CD4-positive, alpha-beta T cell treated with Interleukin-10 for 1 hour (primary cell): ENCODE results near the gene FNDC3A.
"Not testable (repeated sequence)": the region's sequence is repeated elsewhere in the genome, so short reads cannot be mapped to it uniquely, and the experiment has no call there.

ENCODE experiments used
- DNase-seq: peaks from one replicate; pipeline ENCODE4 v3.0.0-alpha.2; 2020

FNDC3A gene

DNA sequence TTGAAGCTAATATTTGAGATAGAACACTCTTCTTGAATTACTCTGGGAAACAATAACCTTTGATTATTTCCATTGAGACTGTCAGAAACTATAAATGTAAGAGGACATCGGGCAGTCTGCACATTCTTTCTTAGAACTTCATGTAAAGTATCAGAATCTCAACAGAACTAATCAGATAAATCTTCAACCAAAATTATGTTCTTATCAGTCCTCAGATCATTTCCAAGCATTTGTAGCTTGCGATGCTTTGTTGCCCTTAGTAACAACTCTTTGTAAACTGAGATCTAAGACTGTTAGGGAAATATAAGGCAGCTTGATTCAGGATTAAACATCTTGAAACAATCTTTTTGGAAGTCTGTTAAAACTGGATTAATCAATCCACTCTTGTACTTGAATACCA, 70.3 kb downstream of the FNDC3A start:
- no peak for DNase-seq

DNA sequence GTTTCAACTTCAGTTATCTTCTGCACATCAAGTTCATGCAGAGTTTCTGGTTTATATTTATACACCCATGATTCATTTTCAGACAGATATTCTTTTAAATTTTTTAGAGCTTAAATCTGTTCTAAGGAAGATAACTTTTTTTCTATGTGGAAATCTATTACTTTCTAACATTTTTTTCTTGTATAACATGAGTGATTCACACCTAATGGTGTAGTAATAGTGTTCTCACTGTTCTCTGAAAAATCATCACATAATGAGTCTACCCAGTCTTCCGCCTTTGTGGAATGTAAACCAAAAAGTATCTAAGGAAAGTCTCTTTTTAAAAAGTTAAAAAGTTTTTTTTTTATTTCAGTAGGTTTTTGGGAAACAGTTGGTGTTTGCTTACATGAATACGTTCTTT, 70.8 kb downstream of the FNDC3A start:
- DNase-seq = no peak

- DNase-seq = no peak
These were observed 77.1 kb downstream of the FNDC3A start for GRCh38 chr13:49052813-49053212.

- no peak for DNase-seq
These were observed 77.5 kb downstream of the FNDC3A start for GRCh38 chr13:49053215-49053614.

DNA sequence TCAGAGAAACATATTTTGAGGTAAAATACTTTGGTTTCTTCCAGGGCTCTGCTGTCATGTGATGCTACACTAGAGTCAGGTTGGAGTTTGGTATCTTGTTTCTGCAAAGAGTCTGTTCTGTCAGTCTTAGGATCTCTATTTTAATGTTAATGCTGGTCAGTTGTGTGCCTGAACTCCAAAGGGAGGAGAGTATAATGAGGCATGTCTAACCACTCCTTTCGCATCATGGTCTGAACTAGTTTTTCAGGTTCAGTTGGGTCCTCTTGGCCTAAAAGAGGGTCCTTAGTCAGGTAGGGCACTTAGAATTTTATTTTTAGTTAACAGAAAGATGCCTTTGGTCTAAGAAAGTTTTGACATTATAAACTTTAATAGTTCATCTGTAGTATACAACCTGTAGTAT, 78.2 kb downstream of the FNDC3A start:
- DNase-seq = no peak

GRCh38 chr13:49055021-49055420, 79.3 kb downstream of the FNDC3A start:
- no peak for DNase-seq

GRCh38 chr13:49057176-49057575, 81.5 kb downstream of the FNDC3A start:
- no peak for DNase-seq

- no peak for DNase-seq
These were observed 83.0 kb downstream of the FNDC3A start for GRCh38 chr13:49058761-49059160.

DNA sequence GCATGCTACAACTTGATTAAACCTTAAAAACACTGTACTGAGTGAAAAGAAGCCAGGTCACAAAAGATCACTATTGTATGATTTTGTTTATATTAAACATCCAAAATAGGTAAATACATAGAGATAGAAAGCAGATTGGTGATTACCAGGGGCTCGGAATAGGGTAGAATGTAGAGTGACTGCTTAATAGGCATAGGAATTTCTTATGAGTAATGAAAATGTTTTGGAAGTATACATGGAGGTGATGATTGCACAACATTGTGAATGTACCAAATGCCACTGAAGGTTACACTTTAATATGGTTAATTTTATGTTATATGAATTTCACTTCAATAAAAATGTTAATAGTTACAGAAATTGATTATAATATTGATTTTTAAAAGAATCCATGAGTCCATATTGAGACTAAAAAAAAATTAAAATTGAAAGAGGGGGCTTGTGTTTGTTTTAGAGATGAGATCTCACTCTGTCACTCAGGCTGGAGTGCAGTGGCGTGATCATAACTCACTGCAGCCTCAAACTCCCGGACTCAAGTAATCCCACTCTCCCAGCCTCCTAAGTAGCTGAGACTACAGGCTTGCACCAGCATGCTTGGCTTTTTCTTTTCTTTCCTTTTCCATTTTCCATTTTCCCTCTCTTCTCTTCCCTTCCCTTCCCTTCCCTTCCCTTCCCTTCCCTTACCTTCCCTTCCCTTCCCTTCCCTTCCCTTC, 85.1 kb downstream of the FNDC3A start:
- no peak for DNase-seq

DNA sequence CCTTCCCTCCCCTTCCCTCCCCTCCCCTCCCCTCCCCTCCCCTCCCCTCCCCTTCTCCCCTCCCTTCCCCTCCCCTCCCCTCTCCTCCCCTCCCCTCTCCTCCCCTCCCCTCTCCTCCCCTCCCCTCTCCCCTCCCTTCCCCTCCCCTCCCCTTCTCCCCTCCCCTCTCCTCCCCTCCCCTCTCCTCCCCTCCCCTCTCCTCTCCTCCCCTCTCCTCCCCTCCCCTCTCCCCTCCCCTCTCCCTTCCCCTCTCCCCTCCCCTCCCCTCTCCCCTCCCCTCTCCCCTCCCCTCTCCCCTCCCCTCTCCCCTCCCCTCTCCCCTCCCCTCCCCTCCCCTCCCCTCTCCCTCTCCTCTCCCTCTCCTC, 85.7 kb downstream of the FNDC3A start:
- DNase-seq = not testable (repeated sequence)

DNA sequence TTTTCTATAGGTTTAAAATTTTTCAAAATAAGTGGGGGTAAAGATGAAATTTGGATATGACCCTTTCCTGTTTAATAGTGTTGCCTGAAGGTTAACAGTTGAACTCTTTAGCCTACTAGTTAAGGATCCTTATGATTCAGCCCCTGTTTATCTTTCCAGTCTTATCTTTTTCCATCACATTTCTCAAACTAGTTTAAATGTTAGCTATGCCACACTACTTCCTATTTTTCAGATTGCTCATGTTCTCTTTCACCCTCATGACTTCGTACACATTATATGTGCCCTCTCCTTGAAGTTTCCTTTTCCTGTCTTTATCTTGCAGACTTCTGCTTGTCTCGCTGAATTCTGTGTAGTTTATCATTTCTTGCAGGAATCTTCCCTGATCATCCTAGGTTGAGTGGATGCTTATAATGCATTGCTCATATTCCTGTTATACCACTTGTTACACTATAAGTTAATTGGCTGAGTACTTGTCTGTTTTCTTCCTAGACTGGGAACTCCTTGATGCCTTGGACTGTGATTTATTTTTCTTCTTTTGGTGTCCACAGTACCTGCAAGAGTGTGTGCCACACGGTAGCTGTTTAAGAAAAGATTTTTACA, 86.7 kb downstream of the FNDC3A start:
- no peak for DNase-seq

- no peak for DNase-seq
These were observed 87.3 kb downstream of the FNDC3A start for GRCh38 chr13:49063011-49063410.

- DNase-seq = no peak
These were observed 87.8 kb downstream of the FNDC3A start for GRCh38 chr13:49063497-49063896.

GRCh38 chr13:49064476-49064875, 88.8 kb downstream of the FNDC3A start:
- no peak for DNase-seq

DNA sequence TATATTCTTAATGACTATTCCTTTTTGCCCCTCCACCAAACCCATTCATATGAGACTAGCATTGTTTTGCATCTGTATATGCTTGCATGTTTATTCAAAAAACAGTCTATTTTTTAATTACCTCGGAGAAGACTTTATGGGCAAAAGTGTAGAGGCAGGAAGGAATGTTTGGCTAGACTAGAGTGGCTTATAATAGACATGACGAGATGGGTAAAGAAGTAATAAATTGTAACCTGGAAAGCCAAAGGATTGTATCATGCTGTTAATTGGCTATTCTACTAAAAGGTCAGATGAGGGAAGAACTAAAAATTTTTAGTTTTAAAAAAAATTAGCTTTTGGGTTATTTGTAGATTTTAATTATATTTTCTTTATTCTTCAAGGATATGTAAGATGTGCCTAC, 91.1 kb downstream of the FNDC3A start:
- no peak for DNase-seq

- DNase-seq = not testable (repeated sequence)
These were observed 92.8 kb downstream of the FNDC3A start for GRCh38 chr13:49068498-49068897.

DNA sequence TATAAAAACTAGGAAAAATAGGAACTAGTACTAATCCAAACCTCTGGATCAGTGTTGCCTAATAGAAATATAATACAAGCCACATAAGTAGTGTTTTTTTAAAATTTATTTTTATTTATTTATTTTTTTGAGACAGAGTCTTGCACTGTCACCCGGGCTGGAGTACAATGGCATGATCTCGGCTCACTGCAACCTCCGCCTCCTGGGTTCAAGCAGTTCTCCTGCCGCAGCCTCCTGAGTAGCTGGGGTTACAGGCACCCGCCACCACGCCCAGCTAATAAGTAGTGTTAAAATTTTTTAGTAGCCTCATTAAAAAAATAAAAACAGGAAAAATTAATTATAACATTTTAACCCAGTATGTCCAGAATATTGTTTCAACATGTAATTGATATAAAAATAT, 94.3 kb downstream of the FNDC3A start:
- not testable (repeated sequence) for DNase-seq

- no peak for DNase-seq
These were observed 95.7 kb downstream of the FNDC3A start for GRCh38 chr13:49071341-49071937.

GRCh38 chr13:49082653-49083536, 107.2 kb downstream of the FNDC3A start:
- DNase-seq = no peak

DNA sequence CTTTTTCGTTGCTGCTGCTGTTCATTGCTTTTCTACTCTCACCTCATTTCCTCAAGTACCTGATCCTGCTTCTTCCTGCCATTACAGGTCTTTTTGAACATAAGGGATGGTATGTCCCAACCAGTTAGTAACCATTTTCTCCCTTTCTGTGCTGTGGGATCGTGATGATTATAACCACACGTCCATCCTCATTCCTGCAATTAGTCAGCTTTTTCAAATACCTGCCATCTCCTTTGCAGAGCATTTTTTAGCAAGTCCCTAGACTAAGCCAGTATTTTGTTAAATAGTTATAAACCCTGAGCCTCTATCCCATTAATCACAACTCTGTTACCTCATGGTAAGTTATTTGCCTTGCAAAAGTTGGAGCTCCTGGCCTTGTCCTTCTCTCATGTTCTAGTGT, 109.2 kb downstream of the FNDC3A start:
- DNase-seq = no peak

DNA sequence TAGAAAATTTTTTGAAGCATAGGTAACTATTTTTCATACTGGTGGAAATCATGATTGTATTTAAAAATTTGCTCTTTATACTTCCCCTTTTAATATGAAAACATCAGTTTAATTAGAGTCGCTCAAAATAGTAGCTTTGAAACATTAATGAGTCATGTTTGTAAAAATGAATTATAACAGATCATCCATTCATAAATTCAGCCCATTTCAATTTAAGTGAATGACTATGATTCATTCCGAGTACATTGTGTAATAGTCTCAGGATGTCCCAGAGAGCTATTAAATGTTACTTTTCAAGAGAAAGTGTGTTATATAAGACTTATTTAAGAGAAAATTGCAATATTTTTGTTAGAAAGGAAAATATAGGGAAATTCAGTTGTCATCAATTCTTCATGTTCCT, 111.0 kb downstream of the FNDC3A start:
- no peak for DNase-seq

DNA sequence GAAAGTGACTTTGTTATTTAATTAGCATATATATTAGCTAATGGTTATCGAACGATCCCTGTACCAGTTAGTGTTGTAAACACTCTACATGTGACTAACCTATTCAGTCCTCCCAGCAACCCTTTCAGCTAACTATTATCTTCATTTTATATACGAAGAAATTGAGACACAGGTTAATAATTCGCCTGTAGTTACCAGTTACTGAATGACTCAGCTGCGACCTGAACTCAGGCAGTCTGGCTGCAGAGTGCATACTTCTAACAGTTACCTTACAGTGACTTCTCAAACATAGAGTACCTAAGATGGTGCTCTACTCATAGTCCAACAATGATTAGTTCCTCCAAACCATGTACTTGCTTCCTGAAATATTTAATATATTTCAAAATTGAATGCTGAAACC, 117.7 kb downstream of the FNDC3A start:
- DNase-seq = no peak

DNA sequence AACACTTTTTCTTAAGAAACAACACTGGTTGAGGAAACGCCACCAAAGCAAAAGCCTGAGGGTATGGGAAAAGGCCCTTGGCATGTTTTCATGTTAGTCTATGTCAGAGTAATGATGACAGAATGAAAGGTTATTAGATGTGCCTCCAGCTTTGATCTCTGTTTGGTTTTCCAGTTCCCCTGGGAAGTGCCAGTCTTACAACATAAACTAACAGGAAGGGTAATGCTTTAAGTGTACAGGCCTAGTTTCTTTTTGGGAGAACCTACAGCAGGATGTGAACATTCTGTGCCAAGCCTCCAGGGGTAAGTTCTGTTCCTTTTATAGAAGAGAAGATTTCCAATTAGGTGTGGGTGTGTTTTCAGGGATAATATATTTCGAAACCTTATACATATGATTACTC, 121.7 kb downstream of the FNDC3A start:
- no peak for DNase-seq

GRCh38 chr13:49098198-49098597, 122.5 kb downstream of the FNDC3A start:
- peak; percentile 6 for DNase-seq
